ENCODE results near the gene SNRNP40.
A peak's percentile ranks its signal among the peaks of the same experiment; 100 is the strongest.

Gene SNRNP40

GRCh38 chr1:31230378-31230777, 66.2 kb downstream of the SNRNP40 start:
- DNase-seq (ENCODE audit: low spot score), result no peak

- DNase-seq (ENCODE audit: low spot score), result no peak
These were observed 67.6 kb downstream of the SNRNP40 start for GRCh38 chr1:31228986-31229385.

GRCh38 chr1:31227891-31228568, 68.6 kb downstream of the SNRNP40 start:
- DNase-seq (ENCODE audit: low spot score), result no peak

- DNase-seq (ENCODE audit: low spot score), result no peak
These were observed 72.5 kb downstream of the SNRNP40 start for GRCh38 chr1:31224068-31224467.

- DNase-seq (ENCODE audit: low spot score), result no peak
These were observed 74.4 kb downstream of the SNRNP40 start for GRCh38 chr1:31222176-31222575.

GRCh38 chr1:31221072-31221471, 75.5 kb downstream of the SNRNP40 start:
- no peak for DNase-seq (ENCODE audit: low spot score)

GRCh38 chr1:31219489-31219888, 77.1 kb downstream of the SNRNP40 start:
- DNase-seq (ENCODE audit: low spot score), result no peak

- DNase-seq (ENCODE audit: low spot score), result no peak
These were observed 77.9 kb downstream of the SNRNP40 start for GRCh38 chr1:31218705-31219104.

GRCh38 chr1:31216016-31216415, 80.6 kb downstream of the SNRNP40 start:
- DNase-seq (ENCODE audit: low spot score), result peak; percentile 38

- DNase-seq (ENCODE audit: low spot score), result no peak
These were observed 81.5 kb downstream of the SNRNP40 start for GRCh38 chr1:31215065-31215570.

GRCh38 chr1:31214316-31215064, 82.1 kb downstream of the SNRNP40 start:
- DNase-seq (ENCODE audit: low spot score), result no peak

Data from SW480 (cell line).